Measurements from ENCODE around the gene AGPAT4. TPM values are rescaled to one million over a fixed set of nuclear protein-coding genes. Genes with fewer than 3 reads are reported as not detected.

AGPAT4 gene
- total RNA-seq, 2 donors from 2014 or later = 17.0 to 23.8 TPM

- no peaks in the 10 kb centered on the region for H3K36me3 ChIP-seq
- H3K27ac ChIP-seq = no peak overlapping the region
- ATAC-seq (ENCODE audit: insufficient number of reproducible peaks, low FRiP score, low read depth) = no peak
- H3K9me3 ChIP-seq = no peaks in the 10 kb centered on the region
- H3K4me1 ChIP-seq (ENCODE audit: control insufficient read depth in 1 of 2, low read depth in 2 of 2) = no peaks in the 10 kb centered on the region
- no peak overlapping the region for H3K4me3 ChIP-seq
- TF ChIP-seq CTCF (IDR thresholded peaks at IDR 0.05) = no peak
- no peaks in the 10 kb centered on the region for H3K27me3 ChIP-seq (replicated peaks; ENCODE audit: insufficient read depth)
- DNase-seq (ENCODE audit: low spot score) = no peak
Measured at GRCh38 chr6:161279677-161280415, 6.0 kb upstream of the AGPAT4 start.

GRCh38 chr6:161276605-161277155 is 2.8 kb upstream of the AGPAT4 start:
- H3K9me3 ChIP-seq = no peaks in the 10 kb centered on the region
- no peak for DNase-seq (ENCODE audit: low spot score)
- H3K27ac ChIP-seq = no peak overlapping the region
- H3K4me1 ChIP-seq (ENCODE audit: control insufficient read depth in 1 of 2, low read depth in 2 of 2) = peaks cover 4 to 8% of the 10 kb centered on the region in 2 donors
- no peak for TF ChIP-seq CTCF (IDR thresholded peaks at IDR 0.05)
- no peaks in the 10 kb centered on the region for H3K36me3 ChIP-seq
- no peak for ATAC-seq (ENCODE audit: insufficient number of reproducible peaks, low FRiP score, low read depth)
- H3K27me3 ChIP-seq (replicated peaks; ENCODE audit: insufficient read depth) = no peaks in the 10 kb centered on the region
- no peak overlapping the region for H3K4me3 ChIP-seq

GRCh38 chr6:161274898-161275297 is 1.0 kb upstream of the AGPAT4 start:
- no peak for TF ChIP-seq CTCF (IDR thresholded peaks at IDR 0.05)
- DNase-seq (ENCODE audit: low spot score) = no peak
- H3K9me3 ChIP-seq = no peaks in the 10 kb centered on the region
- H3K4me3 ChIP-seq = no peak overlapping the region
- H3K36me3 ChIP-seq = no peaks in the 10 kb centered on the region
- no peak for ATAC-seq (ENCODE audit: insufficient number of reproducible peaks, low FRiP score, low read depth)
- peaks cover 4 to 8% of the 10 kb centered on the region in 2 donors for H3K4me1 ChIP-seq (ENCODE audit: control insufficient read depth in 1 of 2, low read depth in 2 of 2)
- no peak overlapping the region for H3K27ac ChIP-seq
- no peaks in the 10 kb centered on the region for H3K27me3 ChIP-seq (replicated peaks; ENCODE audit: insufficient read depth)

GRCh38 chr6:161274488-161274858 is 612 bp upstream of the AGPAT4 start:
- TF ChIP-seq CTCF (IDR thresholded peaks at IDR 0.05) = no peak
- no peak for DNase-seq (ENCODE audit: low spot score)

GRCh38 chr6:161273274-161273751 is 548 bp downstream of the AGPAT4 start:
- Histone ChIP-seq H3K4me1 (ENCODE audit: control insufficient read depth in 1 of 2, low read depth in 2 of 2) (peaks cover 4 to 8% of the 10 kb centered on the region in 2 donors), H3K36me3 (no peaks in the 10 kb centered on the region), H3K4me3 (peak overlapping the region; percentile 77), H3K27ac (no peak overlapping the region), H3K27me3 (replicated peaks; ENCODE audit: insufficient read depth) (no peaks in the 10 kb centered on the region), H3K9me3 (no peaks in the 10 kb centered on the region)
- no peak for TF ChIP-seq CTCF (IDR thresholded peaks at IDR 0.05)
- ATAC-seq (ENCODE audit: insufficient number of reproducible peaks, low FRiP score, low read depth) = no peak
- no peak for DNase-seq (ENCODE audit: low spot score)

More at GRCh38 chr6:161274488-161274858, 612 bp upstream of the AGPAT4 start:
- Histone ChIP-seq H3K4me1 (ENCODE audit: control insufficient read depth in 1 of 2, low read depth in 2 of 2) (peaks cover 4 to 8% of the 10 kb centered on the region in 2 donors), H3K27me3 (replicated peaks; ENCODE audit: insufficient read depth) (no peaks in the 10 kb centered on the region), H3K27ac (peak overlapping the region; percentile 40), H3K9me3 (no peaks in the 10 kb centered on the region), H3K4me3 (peak overlapping the region; percentile 77), H3K36me3 (no peaks in the 10 kb centered on the region)
- no peak for ATAC-seq (ENCODE audit: insufficient number of reproducible peaks, low FRiP score, low read depth)

Data from thoracic aorta (tissue), 2 donors.